Activated CD8-positive, alpha-beta memory T cell treated with anti-CD3 and anti-CD28 coated beads for 36 hours (primary cell): ENCODE measurements around the gene GRIK1. TPM values are rescaled to one million over a fixed set of nuclear protein-coding genes. Genes with fewer than 3 reads are reported as not detected.

Experiments
- CTCF ChIA-PET: fragments of 350-600 bp; sonication (Branson Sonifier 250); formaldehyde crosslinking; loops from one replicate; lab custom pipeline; 2021; ENCODE audit warnings: antibody characterized with exemption; lab: Charles Lee
- POLR2A ChIA-PET: fragments of 350-600 bp; sonication (Branson Sonifier 250); formaldehyde crosslinking; loops from one replicate; lab custom pipeline; 2021; ENCODE audit warnings: antibody characterized with exemption; lab: Charles Lee
- total RNA-seq, 2 experiments: library from RNA; stranded (reverse); gene quantifications; one replicate each; pipeline ENCODE4 v1.2.3, GENCODE V29; 2021

GRIK1 gene
- total RNA-seq, 2 experiments from 2014 or later, result not detected

GRCh38 chr21:29529139-29529538, 410.7 kb downstream of the GRIK1 start:
- ChIA-PET POLR2A (no interaction called here), CTCF (interaction anchor here (0.6 kb wide), 1 partner anchor 24 kb away, joined by 3 read pairs; no protein-coding TSS in a partner anchor)

- CTCF ChIA-PET, result no interaction called here
- POLR2A ChIA-PET, result no interaction called here
These were observed 413.3 kb downstream of the GRIK1 start for GRCh38 chr21:29526545-29526944.

- CTCF ChIA-PET, result no interaction called here
These were observed 415.7 kb downstream of the GRIK1 start for GRCh38 chr21:29524055-29524454.

GRCh38 chr21:29523646-29524045, 416.1 kb downstream of the GRIK1 start:
- CTCF ChIA-PET, result no interaction called here
- POLR2A ChIA-PET, result no interaction called here

More at GRCh38 chr21:29524055-29524454, 415.7 kb downstream of the GRIK1 start:
- POLR2A ChIA-PET, result no interaction called here

GRCh38 chr21:29521872-29522271, 417.9 kb downstream of the GRIK1 start:
- CTCF ChIA-PET, result no interaction called here
- POLR2A ChIA-PET, result no interaction called here

- ChIA-PET CTCF (no interaction called here), POLR2A (no interaction called here)
These were observed 419.6 kb downstream of the GRIK1 start for GRCh38 chr21:29520171-29520570.

GRCh38 chr21:29514652-29515247, 425.0 kb downstream of the GRIK1 start:
- POLR2A ChIA-PET, result no interaction called here
- CTCF ChIA-PET, result no interaction called here

- CTCF ChIA-PET, result no interaction called here
- POLR2A ChIA-PET, result no interaction called here
These were observed 426.3 kb downstream of the GRIK1 start for GRCh38 chr21:29513535-29513934.

- POLR2A ChIA-PET, result interaction anchor here (0.6 kb wide), 1 partner anchor 1729 kb away, joined by 3 read pairs; no protein-coding TSS in a partner anchor
- CTCF ChIA-PET, result no interaction called here
These were observed 428.7 kb downstream of the GRIK1 start for GRCh38 chr21:29511096-29511495.

GRCh38 chr21:29509121-29509520, 430.7 kb downstream of the GRIK1 start:
- ChIA-PET POLR2A (no interaction called here), CTCF (no interaction called here)

- CTCF ChIA-PET, result no interaction called here
- POLR2A ChIA-PET, result no interaction called here
These were observed 431.5 kb downstream of the GRIK1 start for GRCh38 chr21:29508301-29508700.

GRCh38 chr21:29506947-29507346, 432.8 kb downstream of the GRIK1 start:
- ChIA-PET CTCF (no interaction called here), POLR2A (no interaction called here)

GRCh38 chr21:29506214-29506613, 433.6 kb downstream of the GRIK1 start:
- POLR2A ChIA-PET, result no interaction called here

GRCh38 chr21:29504751-29505321, 435.0 kb downstream of the GRIK1 start:
- POLR2A ChIA-PET, result no interaction called here
- CTCF ChIA-PET, result interaction anchor here (0.6 kb wide), 1 partner anchor 24 kb away, joined by 3 read pairs; no protein-coding TSS in a partner anchor

More at GRCh38 chr21:29506214-29506613, 433.6 kb downstream of the GRIK1 start:
- CTCF ChIA-PET, result no interaction called here

GRCh38 chr21:29501451-29501850, 438.3 kb downstream of the GRIK1 start:
- ChIA-PET CTCF (no interaction called here), POLR2A (no interaction called here)

- ChIA-PET CTCF (no interaction called here), POLR2A (no interaction called here)
These were observed 440.0 kb downstream of the GRIK1 start for GRCh38 chr21:29499734-29500343.

GRCh38 chr21:29499229-29499628, 440.6 kb downstream of the GRIK1 start:
- POLR2A ChIA-PET, result no interaction called here
- CTCF ChIA-PET, result interaction anchor here (0.6 kb wide), 1 partner anchor 23 kb away, joined by 3 read pairs; no protein-coding TSS in a partner anchor

GRCh38 chr21:29496337-29496736, 443.5 kb downstream of the GRIK1 start:
- CTCF ChIA-PET, result no interaction called here
- POLR2A ChIA-PET, result no interaction called here

- CTCF ChIA-PET, result no interaction called here
- POLR2A ChIA-PET, result no interaction called here
These were observed 449.8 kb downstream of the GRIK1 start for GRCh38 chr21:29490016-29490415.

- ChIA-PET POLR2A (no interaction called here), CTCF (no interaction called here)
These were observed 452.6 kb downstream of the GRIK1 start for GRCh38 chr21:29487154-29487553.
